ENCODE measurements around the gene COL4A2. TPM values are rescaled to one million over a fixed set of nuclear protein-coding genes. Genes with fewer than 3 reads are reported as not detected.

Gene COL4A2
- total RNA-seq, 2 experiments from 2014 or later: not detected

- H3K27ac Mint-ChIP-seq: no peak overlapping the region
- ChIA-PET CTCF (interaction anchor here (0.8 kb wide), 1 partner anchor 10 kb away, joined by 3 read pairs; no protein-coding TSS in a partner anchor), POLR2A (no interaction called here)
- H3K9me3 Mint-ChIP-seq: no peaks in the 10 kb centered on the region
- no peaks in the 10 kb centered on the region for H3K36me3 Mint-ChIP-seq (ENCODE audit: low read depth)
- H3K27me3 Mint-ChIP-seq: peaks cover 59% of the 10 kb centered on the region
- DNase-seq: no peak
- peaks cover 3% of the 10 kb centered on the region for H3K4me1 Mint-ChIP-seq
- no peak overlapping the region for H3K4me3 Mint-ChIP-seq
These were observed 7.7 kb upstream of the COL4A2 start for GRCh38 chr13:110299283-110299840.

- Mint-ChIP-seq H3K36me3 (ENCODE audit: low read depth) (no peaks in the 10 kb centered on the region), H3K4me1 (peaks cover 3% of the 10 kb centered on the region), H3K27me3 (peaks cover 66% of the 10 kb centered on the region), H3K9me3 (no peaks in the 10 kb centered on the region), H3K4me3 (no peak overlapping the region), H3K27ac (no peak overlapping the region)
- ChIA-PET CTCF (interaction anchor here (0.8 kb wide), 1 partner anchor 9 kb away, joined by 3 read pairs; no protein-coding TSS in a partner anchor), POLR2A (no interaction called here)
- no peak for DNase-seq
These were observed 6.8 kb upstream of the COL4A2 start for GRCh38 chr13:110300090-110300815.

- Mint-ChIP-seq H3K36me3 (ENCODE audit: low read depth) (no peaks in the 10 kb centered on the region), H3K9me3 (no peaks in the 10 kb centered on the region), H3K27me3 (peaks cover 69% of the 10 kb centered on the region), H3K4me3 (no peak overlapping the region), H3K4me1 (peaks cover 6% of the 10 kb centered on the region), H3K27ac (no peak overlapping the region)
- no peak for DNase-seq
- ChIA-PET CTCF (no interaction called here), POLR2A (no interaction called here)
These were observed 6.0 kb upstream of the COL4A2 start for GRCh38 chr13:110301083-110301482.

GRCh38 chr13:110301606-110302553, 5.2 kb upstream of the COL4A2 start:
- Mint-ChIP-seq H3K9me3 (no peaks in the 10 kb centered on the region), H3K27ac (no peak overlapping the region), H3K4me3 (no peak overlapping the region), H3K36me3 (ENCODE audit: low read depth) (no peaks in the 10 kb centered on the region), H3K27me3 (peaks cover 73% of the 10 kb centered on the region), H3K4me1 (peaks cover 6% of the 10 kb centered on the region)
- ChIA-PET POLR2A (no interaction called here), CTCF (interaction anchor here (0.6 kb wide), 1 partner anchor 36 kb away, joined by 4 read pairs; no protein-coding TSS in a partner anchor)
- no peak for DNase-seq

GRCh38 chr13:110302997-110303396, 4.1 kb upstream of the COL4A2 start:
- H3K4me3 Mint-ChIP-seq: no peak overlapping the region
- DNase-seq: no peak
- POLR2A ChIA-PET: no interaction called here

GRCh38 chr13:110303644-110304043, 3.4 kb upstream of the COL4A2 start:
- no peak for DNase-seq
- Mint-ChIP-seq H3K9me3 (no peaks in the 10 kb centered on the region), H3K4me1 (peaks cover 3% of the 10 kb centered on the region), H3K27me3 (peaks cover 71% of the 10 kb centered on the region), H3K36me3 (ENCODE audit: low read depth) (no peaks in the 10 kb centered on the region), H3K27ac (no peak overlapping the region), H3K4me3 (no peak overlapping the region)
- POLR2A ChIA-PET: no interaction called here
- CTCF ChIA-PET: no interaction called here

More at GRCh38 chr13:110302997-110303396, 4.1 kb upstream of the COL4A2 start:
- Mint-ChIP-seq H3K27ac (no peak overlapping the region), H3K36me3 (ENCODE audit: low read depth) (no peaks in the 10 kb centered on the region), H3K9me3 (no peaks in the 10 kb centered on the region), H3K27me3 (peaks cover 70% of the 10 kb centered on the region), H3K4me1 (peaks cover 6% of the 10 kb centered on the region)
- CTCF ChIA-PET: no interaction called here

GRCh38 chr13:110304256-110304655, 2.8 kb upstream of the COL4A2 start:
- CTCF ChIA-PET: no interaction called here

GRCh38 chr13:110305001-110305400, 2.1 kb upstream of the COL4A2 start:
- ChIA-PET POLR2A (no interaction called here), CTCF (no interaction called here)
- no peak overlapping the region for H3K4me3 Mint-ChIP-seq
- peaks cover 77% of the 10 kb centered on the region for H3K27me3 Mint-ChIP-seq
- H3K4me1 Mint-ChIP-seq: peaks cover 3% of the 10 kb centered on the region
- H3K36me3 Mint-ChIP-seq (ENCODE audit: low read depth): no peaks in the 10 kb centered on the region
- no peak for DNase-seq
- H3K27ac Mint-ChIP-seq: no peak overlapping the region
- H3K9me3 Mint-ChIP-seq: no peaks in the 10 kb centered on the region

More at GRCh38 chr13:110304256-110304655, 2.8 kb upstream of the COL4A2 start:
- peaks cover 73% of the 10 kb centered on the region for H3K27me3 Mint-ChIP-seq
- H3K9me3 Mint-ChIP-seq: no peaks in the 10 kb centered on the region
- H3K4me1 Mint-ChIP-seq: peaks cover 3% of the 10 kb centered on the region
- H3K27ac Mint-ChIP-seq: no peak overlapping the region
- POLR2A ChIA-PET: no interaction called here
- no peaks in the 10 kb centered on the region for H3K36me3 Mint-ChIP-seq (ENCODE audit: low read depth)
- H3K4me3 Mint-ChIP-seq: no peak overlapping the region
- no peak for DNase-seq

- Mint-ChIP-seq H3K27ac (no peak overlapping the region), H3K36me3 (ENCODE audit: low read depth) (no peaks in the 10 kb centered on the region), H3K27me3 (peaks cover 78% of the 10 kb centered on the region), H3K4me1 (peaks cover 3% of the 10 kb centered on the region), H3K9me3 (no peaks in the 10 kb centered on the region), H3K4me3 (no peak overlapping the region)
- no peak for DNase-seq
- POLR2A ChIA-PET: interaction anchor here (0.6 kb wide), 1 partner anchor 9 kb away, joined by 3 read pairs; no protein-coding TSS in a partner anchor
- CTCF ChIA-PET: interaction anchor here (1.2 kb wide), 1 partner anchor 14 kb away, joined by 4 read pairs; no protein-coding TSS in a partner anchor
These were observed 1.5 kb upstream of the COL4A2 start for GRCh38 chr13:110305544-110305943.

- no peaks in the 10 kb centered on the region for H3K9me3 Mint-ChIP-seq
- CTCF ChIA-PET: interaction anchor here (1.2 kb wide), 1 partner anchor 14 kb away, joined by 4 read pairs; no protein-coding TSS in a partner anchor
- peaks cover 82% of the 10 kb centered on the region for H3K27me3 Mint-ChIP-seq
- H3K4me3 Mint-ChIP-seq: no peak overlapping the region
- H3K4me1 Mint-ChIP-seq: peaks cover 3% of the 10 kb centered on the region
- no peaks in the 10 kb centered on the region for H3K36me3 Mint-ChIP-seq (ENCODE audit: low read depth)
- H3K27ac Mint-ChIP-seq: no peak overlapping the region
- POLR2A ChIA-PET: interaction anchor here (0.6 kb wide), 1 partner anchor 10 kb away, joined by 3 read pairs; no protein-coding TSS in a partner anchor
- no peak for DNase-seq
These were observed 1.1 kb upstream of the COL4A2 start for GRCh38 chr13:110305949-110306339.

GRCh38 chr13:110306340-110306959, 634 bp upstream of the COL4A2 start:
- ChIA-PET POLR2A (interaction anchor here (0.6 kb wide), 1 partner anchor 10 kb away, joined by 3 read pairs; no protein-coding TSS in a partner anchor), CTCF (interaction anchor here (1.2 kb wide), 1 partner anchor 15 kb away, joined by 4 read pairs; no protein-coding TSS in a partner anchor)
- Mint-ChIP-seq H3K27ac (no peak overlapping the region), H3K4me3 (no peak overlapping the region), H3K36me3 (ENCODE audit: low read depth) (no peaks in the 10 kb centered on the region), H3K4me1 (peaks cover 3% of the 10 kb centered on the region), H3K9me3 (no peaks in the 10 kb centered on the region), H3K27me3 (peaks cover 83% of the 10 kb centered on the region)
- DNase-seq: no peak

Measured in activated CD4-positive, alpha-beta T cell treated with anti-CD3 and anti-CD28 coated beads, Interleukin-2, amount 10 ng/mL, durations not matched to agents 7 days and 5 days (primary cell).